COLO829 (cell line): ENCODE data around the gene DSCAM.
"Not testable (repeated sequence)": the region's sequence is repeated elsewhere in the genome, so short reads cannot be mapped to it uniquely, and the experiment has no call there.

Experiments used
- DNase-seq: peaks from one replicate; pipeline ENCODE4 v3.0.0; 2012; ENCODE audit warnings: low spot score

DSCAM gene

GRCh38 chr21:40047993-40048730 is 798.8 kb downstream of the DSCAM start:
- DNase-seq: no peak

DNA sequence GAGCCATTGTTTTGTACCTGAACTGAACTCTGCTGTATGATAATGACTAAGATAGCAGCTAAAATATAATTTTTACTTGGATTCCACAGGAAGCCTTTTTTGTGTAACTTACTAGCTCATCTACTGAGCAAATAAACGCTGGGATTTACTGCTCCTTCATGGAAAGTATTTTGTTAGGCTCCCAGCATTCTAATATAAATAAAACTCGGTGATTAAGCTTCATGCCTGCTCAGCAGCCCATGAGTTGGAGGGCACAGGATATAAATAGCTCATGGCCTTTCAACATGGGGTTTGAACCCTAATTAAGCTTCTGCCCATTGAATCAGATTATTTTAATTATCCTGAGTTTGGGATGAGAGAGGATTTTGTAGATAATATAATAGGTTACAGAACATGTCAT is 799.7 kb downstream of the DSCAM start:
- no peak for DNase-seq

DNA sequence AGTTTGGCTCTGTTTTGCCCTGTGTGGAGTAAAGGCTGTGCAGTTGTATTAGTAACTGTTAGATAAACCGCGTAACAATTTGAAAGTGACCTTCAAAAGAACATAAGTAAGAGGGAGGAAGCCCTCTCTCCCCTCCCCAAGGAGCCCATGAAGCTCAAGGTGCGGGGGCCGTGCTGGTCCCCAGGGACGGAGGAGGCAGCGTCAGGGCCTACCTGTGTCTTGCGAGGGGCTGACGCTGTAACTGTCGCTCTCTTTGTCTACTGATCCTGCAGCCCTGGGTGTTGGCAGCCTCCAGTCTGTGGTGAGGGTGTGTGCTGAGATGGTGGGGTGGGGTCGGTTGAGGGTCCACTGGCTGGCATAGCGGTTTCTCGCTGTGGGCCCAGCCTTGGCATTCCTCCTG is 803.1 kb downstream of the DSCAM start:
- no peak for DNase-seq

DNA sequence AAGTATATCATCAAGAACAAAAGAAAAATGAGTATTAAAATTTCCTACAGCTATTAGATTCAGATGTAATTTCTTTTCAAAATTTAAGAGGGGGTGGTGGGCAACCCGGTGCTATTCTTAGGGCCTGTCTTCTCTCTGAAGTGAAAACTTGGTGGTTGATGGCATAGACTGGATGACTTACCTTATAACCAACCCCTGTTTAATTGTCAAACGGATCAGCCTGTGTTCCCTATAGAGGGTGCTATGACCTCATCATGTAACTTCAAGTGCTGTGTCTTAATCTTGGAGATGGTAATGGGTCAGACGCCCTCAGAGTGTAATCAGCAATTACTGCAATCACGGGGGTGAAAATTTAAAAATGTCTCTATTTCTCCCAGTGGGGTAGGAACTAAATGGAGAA is 803.5 kb downstream of the DSCAM start:
- DNase-seq: no peak

- DNase-seq: no peak
Observed at GRCh38 chr21:40041446-40041845, 805.5 kb downstream of the DSCAM start.

- DNase-seq: not testable (repeated sequence)
Observed at GRCh38 chr21:40033156-40033782, 813.7 kb downstream of the DSCAM start.

GRCh38 chr21:40029888-40030287 is 817.1 kb downstream of the DSCAM start:
- no peak for DNase-seq

GRCh38 chr21:40028393-40028792 is 818.6 kb downstream of the DSCAM start:
- not testable (repeated sequence) for DNase-seq

DNA sequence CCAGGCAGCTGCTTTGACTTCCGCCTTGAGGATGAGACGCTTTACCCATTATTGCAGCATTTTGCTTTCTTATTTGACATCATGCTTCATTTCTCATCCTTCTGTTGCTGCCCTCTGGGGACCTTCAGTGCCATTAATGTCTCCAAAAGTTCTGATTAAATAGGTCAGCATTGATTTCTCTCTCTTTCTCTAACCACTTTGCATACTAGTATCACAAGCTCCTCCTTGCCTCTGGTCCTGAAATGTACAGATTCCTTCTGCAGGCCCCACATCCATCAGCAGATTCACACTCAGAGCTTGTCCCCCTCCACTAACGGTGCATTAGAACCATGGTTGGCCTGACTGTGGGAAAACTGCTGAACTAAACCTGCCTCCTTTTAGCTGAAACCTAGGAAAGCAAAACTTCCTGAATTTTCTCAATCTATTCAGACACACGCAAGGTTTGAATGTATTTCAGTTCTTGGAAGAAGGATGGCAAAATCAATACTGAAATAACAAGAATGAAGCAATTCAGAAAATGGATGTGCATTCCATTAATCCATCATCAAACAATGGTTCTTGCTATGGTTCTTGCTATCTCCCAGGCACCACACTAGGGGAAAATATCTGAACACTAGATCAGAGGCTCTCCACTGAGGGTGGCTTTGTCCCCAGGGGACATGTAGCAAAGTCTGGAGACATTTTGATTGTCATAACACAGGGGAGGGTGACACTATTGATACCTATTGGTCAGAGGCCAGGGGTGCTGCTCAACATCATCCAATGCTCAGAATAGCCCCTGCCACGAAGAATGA is 825.2 kb downstream of the DSCAM start:
- no peak for DNase-seq

DNA sequence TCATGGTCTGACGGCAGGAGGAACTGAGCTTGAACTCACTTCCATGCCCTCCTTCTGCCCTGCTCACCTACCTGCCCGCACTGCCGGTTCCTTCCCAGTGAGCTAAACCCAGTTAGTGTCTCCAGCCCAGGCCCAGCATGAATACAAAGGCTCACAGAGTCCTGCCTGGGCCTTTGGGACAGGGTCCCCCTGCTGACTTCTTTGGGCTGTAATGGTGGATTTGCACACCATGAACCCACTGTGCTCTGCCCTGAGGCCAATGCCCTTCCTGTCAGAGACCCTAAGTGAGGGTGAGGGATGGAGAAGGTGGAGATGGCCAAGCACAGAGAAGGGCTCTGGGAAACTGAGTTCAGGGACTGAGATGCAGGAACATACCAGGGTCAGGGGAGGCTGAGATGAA is 826.3 kb downstream of the DSCAM start:
- DNase-seq: no peak

GRCh38 chr21:40018871-40019475 is 828.0 kb downstream of the DSCAM start:
- no peak for DNase-seq

- no peak for DNase-seq
Observed at GRCh38 chr21:40016667-40017066, 830.3 kb downstream of the DSCAM start.

- DNase-seq: no peak
Observed at GRCh38 chr21:40016234-40016633, 830.7 kb downstream of the DSCAM start.

- no peak for DNase-seq
Observed at GRCh38 chr21:40015818-40016217, 831.1 kb downstream of the DSCAM start.

- no peak for DNase-seq
Observed at GRCh38 chr21:40014394-40014793, 832.6 kb downstream of the DSCAM start.

DNA sequence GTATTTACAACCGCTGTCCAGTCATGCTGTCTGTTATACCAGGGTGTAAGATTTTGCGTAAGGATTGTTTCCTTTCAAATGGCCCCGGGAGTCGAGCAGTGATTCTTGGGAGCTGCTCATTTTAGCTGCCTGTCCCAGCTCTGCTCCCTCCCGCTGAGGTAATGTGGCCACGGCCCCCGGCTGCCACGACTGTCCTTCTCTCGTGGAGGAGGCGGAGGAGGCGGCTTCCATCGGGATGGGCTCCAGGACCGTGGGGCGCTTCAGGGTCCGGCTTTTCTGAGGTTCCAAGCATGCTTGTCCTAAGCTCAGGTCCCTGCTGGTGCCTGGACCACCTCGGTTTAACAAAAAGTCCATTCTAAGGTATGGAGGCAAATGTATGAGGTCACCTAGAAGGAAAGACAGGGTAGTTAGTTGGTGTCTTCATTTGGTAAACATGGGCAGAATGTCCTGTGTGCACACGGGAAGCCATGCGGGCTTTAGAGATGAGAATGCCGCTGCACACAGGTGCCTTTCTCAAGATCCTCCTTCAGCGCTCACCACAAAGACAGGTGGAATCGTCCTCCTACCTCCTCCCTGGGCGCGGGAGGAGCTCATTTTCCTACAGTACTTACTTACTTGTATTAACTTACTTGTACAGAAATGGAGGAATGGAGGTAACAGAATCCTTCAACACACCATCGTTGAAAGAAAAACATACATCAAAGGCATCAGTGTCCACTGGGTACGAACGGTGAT is 833.8 kb downstream of the DSCAM start:
- no peak for DNase-seq

DNA sequence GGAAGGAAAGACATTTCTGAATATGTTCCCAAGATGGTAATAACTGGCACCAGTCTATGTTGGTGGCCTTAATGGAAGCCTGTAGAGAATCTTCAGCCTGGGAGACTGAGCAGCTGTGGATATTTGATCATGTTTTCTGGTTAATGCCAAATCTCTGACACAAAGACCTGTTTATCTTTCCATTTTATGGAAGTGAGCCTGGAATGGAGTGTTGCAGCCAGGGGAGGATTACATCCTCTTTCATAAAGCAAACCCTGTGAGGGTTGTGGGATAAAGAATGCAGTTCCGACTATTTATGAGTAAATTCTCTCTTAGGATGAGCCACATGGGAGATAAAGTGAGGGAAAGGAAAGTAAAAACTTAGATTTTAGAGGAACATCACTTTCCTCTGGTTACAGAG is 835.6 kb downstream of the DSCAM start:
- DNase-seq: no peak

DNA sequence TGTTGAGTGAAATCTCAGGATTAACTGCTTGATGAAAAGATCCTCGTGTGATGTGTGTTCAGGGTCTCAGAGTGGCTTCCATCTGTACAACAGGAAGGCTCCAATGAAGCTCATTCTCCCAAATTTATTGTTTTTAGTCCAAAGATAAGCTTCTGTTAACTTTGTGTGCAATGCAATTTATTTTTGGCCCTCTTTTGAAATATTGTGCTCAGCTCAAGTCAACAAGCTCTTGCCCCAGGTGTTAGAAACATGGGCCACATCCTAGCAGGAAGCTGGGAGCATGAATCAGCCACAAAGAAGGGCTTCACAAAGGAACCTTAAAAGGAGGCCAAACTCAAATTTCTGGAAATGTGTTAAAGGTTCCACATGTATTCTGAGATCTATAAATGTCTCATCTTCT is 844.0 kb downstream of the DSCAM start:
- no peak for DNase-seq

DNA sequence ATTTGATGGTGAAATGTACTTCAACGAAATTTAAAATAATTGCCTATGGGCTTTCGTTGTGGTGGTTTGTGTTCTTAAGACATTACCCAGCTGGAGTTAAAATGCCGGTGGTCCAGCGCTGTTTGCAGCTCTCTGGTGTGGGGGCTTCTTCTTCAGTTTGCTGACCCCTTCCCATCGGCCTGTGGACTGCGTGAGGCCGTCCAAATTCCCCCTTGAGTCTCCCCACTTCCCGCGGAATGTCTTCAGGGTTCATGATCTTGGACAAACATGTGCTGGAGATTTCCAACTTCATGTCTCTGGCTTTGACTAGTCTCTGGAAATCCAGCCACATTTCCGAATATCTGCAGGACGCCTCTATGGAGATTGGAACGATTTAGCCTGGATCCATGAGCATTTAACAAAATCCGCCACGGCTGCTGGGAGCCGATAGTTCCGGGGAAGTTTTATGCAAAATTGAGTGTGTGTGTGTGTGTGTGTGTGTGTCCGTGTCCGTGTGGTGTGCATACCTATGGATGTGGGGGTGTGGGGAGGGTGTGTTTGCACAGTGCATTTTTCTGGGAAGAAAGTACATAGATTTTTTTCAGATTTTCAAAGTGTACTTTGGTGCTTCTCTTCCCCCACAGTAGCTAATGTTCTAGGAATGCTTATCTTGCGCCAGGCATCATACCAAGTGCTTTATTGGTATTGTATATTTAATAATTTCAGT is 862.5 kb downstream of the DSCAM start:
- no peak for DNase-seq

- DNase-seq: no peak
Observed at GRCh38 chr21:39980241-39980820, 866.6 kb downstream of the DSCAM start.

GRCh38 chr21:39979321-39979720 is 867.6 kb downstream of the DSCAM start:
- no peak for DNase-seq
